Endometrium (tissue), 2 donors: ENCODE data around the gene ARHGEF40.
"Not testable (repeated sequence)": the region's sequence is repeated elsewhere in the genome, so short reads cannot be mapped to it uniquely, and the experiment has no call there.

ENCODE experiments used
- FAIRE-seq: peaks from 2 replicates; lab custom pipeline; 2012; peaks lifted over from hg19 to GRCh38; lab: Jason Lieb, UNC
- donor health status: control.
- donor health status: control.

ARHGEF40 gene

DNA sequence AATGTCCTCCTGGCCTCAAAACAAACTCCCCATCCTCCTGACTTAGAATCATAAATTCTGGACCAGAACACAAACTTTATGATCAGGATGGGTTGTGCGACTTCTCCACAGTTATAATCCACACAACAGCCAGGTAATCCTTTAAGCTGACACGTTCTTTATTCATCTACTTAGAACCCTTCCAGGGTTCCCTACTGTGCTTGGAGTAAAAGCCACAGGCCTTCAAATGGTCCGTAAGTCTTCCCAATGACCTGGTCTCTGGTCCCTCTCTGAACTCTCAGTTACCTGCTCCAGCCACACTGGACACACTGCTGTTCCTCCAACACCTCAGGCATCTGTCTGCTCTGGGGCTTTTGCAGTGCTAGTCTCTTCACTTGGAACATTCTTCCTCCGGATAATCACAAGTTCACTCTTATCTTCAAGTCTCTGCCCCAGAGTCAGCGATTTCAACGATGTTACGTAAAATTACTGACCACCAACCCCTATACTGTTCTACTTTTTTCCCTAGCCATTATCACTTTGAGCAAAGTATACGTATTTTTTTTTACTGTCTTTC is 29.7 kb upstream of the ARHGEF40 start:
- no peak for FAIRE-seq

DNA sequence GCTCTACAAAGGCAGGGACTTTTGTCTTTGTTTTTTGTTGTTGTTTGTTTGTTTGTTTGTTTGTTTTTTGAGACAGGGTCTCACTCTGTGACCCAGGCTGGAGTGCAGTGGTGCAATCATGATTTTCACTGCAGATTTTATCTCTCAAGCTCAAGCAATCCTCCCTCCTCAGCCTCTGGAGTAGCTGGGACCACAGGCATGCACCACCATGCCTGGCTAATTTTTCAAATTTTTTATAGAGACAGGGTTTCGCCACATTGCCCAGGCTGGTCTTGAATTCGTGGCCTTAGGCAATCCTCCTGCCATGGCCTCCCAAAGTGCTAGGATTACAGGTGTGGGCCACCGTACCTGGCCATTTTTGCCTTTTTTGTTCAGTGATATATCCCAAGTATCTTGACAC is 29.2 kb upstream of the ARHGEF40 start:
- FAIRE-seq, result not testable (repeated sequence)

DNA sequence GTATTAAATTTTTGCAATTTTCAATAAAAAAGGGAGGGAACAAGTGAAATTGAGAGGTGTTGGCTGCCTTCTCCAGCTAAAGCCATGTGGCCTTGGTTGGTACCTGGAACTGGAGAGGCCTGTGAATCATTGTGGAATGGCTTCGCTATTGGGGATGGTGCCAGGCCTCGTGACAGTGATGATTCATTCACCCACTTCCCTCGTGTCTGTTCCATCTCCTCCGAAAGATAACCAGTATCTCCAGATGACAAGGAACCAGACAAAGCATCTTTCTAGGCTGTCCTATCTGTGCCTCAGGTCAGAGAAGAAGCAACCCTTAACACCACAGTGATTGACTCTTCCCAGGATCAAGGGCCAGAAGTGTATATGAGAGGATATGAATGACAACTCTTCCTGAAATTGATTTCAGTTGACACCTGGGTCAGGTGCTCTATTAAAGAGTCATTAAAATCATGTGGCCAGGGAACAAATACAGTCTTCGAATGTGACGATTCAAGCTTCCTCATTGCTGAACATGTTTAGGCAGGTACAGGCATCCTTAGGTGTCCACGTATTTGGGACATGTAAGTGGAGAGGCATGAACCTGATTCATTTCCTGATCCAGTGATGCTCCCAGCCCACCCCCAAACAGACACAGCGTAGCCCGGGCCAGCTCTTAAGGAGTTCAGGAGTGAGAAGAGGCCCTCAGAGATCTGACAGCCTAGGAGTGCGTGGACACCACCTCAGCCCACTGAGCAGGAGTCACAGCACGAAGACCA is 28.2 kb upstream of the ARHGEF40 start, which contains the start of gene RNASE7:
Gene RNASE7, plus strand, starts transcription at position 687 of the 758 bp plus-strand sequence. CDS start 631 bp downstream, outside the sequence.
- FAIRE-seq, result no peak

DNA sequence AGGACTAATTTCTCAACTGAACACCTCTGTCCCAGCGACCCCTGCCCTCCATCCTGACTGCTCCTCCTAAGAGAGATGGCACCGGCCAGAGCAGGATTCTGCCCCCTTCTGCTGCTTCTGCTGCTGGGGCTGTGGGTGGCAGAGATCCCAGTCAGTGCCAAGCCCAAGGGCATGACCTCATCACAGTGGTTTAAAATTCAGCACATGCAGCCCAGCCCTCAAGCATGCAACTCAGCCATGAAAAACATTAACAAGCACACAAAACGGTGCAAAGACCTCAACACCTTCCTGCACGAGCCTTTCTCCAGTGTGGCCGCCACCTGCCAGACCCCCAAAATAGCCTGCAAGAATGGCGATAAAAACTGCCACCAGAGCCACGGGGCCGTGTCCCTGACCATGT is 27.2 kb upstream of the ARHGEF40 start:
- no peak for FAIRE-seq

DNA sequence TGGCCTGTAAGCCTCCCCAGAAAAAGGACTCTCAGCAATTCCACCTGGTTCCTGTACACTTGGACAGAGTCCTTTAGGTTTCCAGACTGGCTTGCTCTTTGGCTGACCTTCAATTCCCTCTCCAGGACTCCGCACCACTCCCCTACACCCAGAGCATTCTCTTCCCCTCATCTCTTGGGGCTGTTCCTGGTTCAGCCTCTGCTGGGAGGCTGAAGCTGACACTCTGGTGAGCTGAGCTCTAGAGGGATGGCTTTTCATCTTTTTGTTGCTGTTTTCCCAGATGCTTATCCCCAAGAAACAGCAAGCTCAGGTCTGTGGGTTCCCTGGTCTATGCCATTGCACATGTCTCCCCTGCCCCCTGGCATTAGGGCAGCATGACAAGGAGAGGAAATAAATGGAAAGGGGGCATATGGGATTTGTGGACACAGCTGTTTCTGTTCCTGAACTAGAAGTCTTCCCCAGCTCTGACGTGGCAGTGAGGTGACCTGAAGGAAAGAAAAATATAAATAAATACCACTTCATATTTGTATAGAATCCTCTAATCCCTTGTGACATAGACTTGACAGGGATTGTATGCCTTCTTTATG is 26.6 kb upstream of the ARHGEF40 start:
- FAIRE-seq, result no peak

DNA sequence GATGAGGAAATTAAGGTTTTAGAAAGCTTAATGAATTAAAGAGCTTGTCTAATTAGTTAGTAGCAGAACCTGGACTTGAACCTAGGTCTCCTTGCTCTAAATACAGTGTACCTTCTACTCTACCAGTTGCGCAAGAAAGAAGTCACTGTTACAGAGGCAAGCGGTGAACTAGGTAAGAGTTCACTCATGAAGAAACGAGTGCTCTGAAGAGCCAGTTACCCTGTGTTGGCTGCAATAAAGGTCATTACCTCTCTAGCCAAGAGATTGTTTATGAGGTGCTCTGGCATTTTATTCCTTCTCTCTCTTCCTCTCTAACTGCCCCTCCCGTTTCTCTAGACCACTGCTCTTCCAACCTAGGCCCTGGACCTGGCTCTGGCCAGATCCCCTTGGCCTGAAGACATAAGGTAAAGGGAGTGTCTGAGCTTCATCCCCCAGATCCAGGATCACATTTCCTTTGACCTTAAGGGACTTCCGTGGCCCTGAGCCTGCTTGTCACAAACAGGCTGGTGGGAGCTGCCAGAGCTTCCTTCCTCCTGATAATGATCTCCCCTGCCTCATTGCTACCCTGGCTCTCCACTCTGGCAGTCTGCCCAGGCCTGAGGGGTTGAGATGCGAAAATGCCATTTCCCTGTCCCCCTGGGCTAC is 26.0 kb upstream of the ARHGEF40 start:
- no peak for FAIRE-seq

DNA sequence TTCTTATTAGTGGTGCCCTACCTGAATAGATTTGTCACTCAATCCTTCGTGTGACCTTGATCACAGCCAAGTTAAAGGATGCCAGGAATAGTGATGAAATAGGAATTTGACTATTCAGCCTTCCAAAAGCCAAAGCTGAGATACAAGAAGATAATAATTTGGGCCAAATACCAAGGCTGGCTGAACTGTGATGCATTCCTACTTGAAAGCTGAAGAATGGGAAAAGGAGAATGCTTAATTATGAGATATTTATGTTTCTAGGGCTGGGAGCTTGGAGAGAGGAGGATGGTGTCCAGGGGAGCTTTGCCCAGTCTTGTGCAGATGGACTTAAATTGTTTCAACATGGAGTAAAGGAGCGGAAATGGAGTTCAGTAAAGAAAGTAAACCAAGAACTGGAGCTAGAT is 22.7 kb upstream of the ARHGEF40 start:
- FAIRE-seq, result no peak

DNA sequence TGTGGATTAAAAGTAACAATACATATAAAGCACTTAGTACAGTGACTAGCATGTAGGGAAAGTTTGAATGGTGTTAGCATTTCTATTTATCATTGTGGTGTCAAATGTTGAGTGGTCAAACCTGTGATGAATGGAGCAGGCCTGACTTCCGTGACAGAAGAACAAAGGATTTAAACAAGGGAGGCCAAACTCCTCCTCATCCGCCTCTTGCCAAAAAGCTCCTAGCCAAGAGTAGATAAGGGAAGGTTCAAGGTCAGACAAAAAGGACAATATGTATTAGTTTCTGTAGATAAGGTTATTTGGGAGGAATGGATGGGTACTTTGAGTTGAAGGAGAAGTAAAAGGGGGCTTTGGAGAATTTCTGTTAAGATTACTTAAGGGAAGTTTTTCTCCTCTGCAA is 21.5 kb upstream of the ARHGEF40 start:
- no peak for FAIRE-seq

DNA sequence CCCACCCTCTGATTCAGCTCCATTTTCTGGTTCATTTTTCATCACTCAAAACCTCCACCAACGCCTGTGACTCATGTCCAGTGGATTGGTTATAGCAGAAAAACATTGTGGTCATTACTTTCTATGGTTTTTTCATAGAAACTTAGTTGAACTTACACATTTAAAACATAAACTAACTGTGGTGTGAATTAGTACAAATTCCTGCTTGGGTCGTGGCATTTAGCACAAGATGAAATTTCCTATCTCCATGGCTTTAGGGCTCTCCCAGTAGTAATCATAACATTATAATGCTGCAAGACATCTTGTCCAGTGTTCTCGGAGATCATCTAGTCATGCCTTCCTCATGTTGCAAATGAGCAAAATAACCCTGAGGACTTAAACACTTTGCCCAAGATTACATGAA is 20.8 kb upstream of the ARHGEF40 start:
- no peak for FAIRE-seq

DNA sequence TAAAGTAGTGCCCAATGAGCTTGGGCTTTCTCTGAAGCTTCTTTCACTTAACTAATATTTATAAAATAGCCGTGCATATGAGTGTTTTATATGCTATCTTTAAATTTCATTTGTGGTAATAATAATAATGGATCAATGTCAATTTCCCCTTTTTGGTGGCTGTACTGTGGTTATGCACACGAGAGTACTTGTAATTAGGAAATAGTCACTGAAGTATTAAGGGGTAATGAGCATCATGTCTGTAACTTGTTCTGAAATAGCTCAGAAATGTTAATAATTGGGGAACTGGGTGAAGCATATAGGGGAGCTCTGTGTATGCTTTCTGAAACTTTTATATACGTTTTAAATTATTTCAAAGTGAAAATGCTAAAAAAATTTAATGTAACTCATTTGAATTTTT is 19.5 kb upstream of the ARHGEF40 start:
- FAIRE-seq, result no peak

DNA sequence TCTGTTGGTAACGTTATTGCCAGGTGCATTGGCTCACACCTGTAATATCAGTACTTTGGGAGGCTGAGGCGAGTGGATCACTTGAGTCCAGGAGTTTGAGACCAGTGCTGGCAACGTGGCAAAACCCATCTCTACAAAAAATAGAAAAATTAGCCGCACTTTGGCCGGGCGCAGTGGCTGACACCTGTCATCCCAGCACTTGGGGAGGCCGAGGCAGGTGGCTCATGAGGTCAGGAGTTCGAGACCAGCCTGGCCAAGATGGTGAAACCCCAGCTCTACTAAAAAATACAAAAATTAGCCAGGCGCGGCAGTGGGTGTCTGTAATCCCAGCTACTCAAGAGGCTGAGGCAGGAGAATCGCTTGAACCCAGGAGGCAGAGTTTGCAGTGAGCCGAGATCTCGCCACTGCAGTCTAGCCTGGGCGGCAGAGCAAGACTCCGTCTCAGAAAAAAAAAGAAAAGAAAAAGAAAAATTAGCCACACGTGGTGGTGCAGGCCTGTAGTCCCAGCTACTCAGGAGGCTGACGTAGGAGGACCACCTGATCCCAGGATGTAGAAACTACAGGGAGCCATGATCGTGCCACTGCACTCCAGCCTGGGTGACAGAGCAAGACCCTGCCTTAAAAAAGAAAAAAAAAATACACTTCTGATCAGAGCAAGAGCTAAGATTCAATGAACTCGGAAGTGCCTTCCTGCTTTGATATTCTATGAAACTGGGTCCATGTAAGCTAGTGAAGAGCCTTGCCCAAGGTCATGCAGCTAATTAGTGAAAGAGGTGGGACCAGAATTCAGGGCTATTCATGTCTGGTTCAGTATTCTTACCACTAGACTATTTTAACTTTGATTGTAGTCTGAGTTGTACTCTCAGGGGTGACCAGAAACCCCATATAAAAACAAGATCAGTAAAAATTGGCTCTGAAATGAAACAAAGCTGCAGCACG is 16.7 kb upstream of the ARHGEF40 start:
- FAIRE-seq, result no peak

DNA sequence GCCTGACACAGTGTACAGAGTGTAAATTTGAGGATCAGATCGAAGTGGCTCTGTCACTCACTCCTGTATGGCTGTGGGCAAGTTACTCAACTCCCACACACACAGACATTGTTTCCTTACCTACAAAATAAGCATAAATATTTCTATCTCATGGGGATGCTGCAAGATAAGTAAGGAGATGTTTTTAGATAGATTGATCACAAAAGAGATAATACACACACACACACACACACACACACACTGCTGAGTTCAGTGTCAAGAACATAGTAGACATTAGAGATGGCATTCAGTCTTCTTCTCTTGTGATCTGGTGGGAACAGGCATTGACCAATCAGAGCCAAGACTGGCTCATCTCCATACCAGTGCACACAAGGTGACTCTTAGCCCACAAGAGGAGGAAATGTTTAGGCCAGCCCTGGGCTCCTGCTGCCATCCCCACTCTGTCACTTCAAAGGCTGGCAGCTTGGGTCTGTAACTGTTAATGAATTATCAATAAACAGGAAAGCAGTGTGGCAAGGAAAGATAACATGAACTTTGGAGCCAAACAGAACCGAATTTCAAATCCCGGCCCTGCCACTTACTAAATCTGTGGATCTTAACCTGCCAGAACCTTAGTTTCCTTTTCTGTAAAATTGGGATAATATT is 15.9 kb upstream of the ARHGEF40 start:
- no peak for FAIRE-seq

DNA sequence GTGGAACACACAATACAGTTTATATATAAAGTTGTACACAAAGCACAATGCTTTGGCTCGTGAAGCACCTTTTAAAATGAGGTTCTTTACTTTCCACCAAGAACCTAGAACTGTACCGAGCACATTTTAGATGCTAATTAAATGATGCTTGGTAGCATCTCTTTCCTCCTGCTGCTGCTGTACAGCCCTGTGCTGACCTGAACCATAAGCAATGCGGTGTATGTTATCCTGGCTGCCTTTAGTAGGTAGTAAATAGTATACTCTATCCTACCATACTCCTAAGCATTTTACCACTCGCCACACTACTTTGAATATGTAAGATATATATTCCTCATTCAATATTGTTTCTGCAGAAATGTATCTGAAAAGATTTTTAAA is 15.3 kb upstream of the ARHGEF40 start:
- no peak for FAIRE-seq

DNA sequence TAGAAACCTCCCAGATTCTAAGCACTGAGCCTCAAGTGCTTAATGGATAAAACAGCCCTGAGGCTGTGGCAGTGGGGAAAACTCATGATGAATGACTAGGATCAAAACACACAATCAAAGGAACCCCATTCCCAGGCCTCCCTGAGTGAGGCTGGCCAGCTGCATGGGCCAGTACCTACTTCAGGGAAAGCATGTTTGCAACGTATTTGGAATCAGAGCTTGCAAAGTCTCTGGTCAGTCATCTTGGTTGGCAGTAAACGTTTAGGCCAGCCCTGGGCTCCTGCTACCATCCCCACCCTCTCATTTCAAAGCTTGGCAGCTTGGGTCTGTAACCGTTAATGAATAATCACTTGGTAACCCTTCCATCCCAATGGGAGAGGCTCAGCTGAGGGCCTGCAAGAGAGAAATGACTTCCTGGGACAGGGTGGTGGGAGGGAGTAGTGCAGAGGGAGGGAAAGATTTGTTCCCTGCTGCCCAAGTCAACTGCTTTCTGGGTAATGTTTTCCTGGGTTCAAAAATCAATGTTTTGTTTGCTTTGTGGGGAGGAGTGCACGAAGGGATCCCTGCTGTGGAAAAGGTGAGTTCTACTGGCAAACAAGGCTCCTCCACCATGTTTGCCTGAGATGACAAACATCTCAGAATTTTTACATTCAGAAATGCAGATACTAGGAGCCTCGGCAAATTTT is 14.5 kb upstream of the ARHGEF40 start:
- no peak for FAIRE-seq

DNA sequence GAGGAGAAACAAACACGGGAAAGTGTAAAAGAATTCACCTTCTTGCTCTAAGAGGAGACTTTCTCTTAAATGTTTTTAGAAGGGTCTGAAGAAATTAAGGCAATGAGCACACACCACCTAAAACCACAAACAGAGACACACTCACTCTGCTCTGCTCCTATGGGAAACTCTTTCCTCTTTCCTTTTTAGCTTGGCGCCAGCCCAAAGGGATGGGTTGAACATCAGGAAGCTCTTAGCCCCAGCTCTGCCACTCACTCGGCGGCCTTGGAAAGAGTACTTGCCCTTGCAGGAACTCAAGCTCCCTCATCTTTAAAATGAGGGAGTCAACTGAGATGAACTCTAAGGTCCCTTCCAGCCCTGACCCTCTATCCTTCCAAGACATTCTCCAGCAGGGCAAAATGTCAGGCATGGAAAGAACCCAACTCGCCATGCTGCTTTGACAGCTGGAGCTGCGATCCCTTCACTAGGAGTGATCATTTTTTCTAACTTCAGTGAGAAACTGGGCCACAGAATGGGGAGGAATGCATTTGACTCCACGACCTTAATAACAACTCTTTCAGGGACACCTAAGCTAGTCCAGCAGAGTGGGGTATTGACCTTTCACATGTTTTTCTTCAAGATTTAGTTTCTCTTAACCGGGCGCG is 13.5 kb upstream of the ARHGEF40 start:
- no peak for FAIRE-seq

DNA sequence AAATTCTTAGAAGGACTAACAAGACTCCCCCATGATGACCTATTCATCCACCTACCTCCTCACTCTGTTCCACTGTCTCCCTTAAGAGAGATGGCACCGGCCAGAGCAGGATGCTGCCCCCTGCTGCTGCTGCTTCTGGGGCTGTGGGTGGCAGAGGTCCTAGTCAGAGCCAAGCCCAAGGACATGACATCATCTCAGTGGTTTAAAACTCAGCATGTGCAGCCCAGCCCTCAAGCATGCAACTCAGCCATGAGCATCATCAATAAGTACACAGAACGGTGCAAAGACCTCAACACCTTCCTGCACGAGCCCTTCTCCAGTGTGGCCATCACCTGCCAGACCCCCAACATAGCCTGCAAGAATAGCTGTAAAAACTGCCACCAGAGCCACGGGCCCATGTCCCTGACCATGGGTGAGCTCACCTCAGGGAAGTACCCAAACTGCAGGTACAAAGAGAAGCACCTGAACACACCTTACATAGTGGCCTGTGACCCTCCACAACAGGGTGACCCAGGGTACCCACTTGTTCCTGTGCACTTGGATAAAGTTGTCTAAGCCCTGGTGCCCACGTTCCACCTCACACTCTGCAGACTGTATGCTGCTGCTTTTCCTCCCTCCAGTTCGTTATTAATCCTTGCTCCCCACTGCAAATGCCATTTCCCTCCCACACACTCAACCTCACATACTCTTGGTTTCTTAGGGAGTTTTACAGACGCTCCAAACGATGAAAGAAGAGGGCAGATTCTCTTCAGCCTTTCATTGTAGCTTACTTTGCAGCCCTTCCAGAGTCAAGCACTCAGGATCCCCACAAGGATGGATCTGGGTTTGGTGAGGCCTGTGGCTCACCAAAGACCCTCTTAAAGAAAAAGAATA is 12.1 kb upstream of the ARHGEF40 start, which contains the start of gene RNASE8:
Gene RNASE8, plus strand, starts transcription at position 20 of the 873 bp plus-strand sequence. Its CDS starts 71 bp downstream, at position 91.
- no peak for FAIRE-seq

DNA sequence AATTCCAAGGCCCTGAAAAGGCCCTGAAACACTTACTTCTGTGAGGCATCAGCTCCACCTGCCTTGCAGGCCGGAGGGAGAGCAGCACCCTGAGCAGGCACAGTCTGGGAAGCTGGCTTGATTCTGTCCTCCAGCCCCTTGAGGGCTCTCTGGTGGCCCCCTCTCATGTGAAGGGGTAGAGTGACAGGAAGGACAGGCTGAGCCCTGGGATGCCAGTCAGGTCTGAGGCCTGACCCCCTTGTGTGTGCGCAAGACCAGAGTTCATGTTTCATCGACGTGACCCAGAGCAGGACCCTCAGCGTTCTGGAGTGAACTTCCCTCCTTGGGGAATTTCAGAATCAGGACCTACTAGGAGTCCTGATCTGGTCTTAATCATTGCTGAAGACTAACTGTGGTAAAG is 11.2 kb upstream of the ARHGEF40 start:
- FAIRE-seq, result no peak

DNA sequence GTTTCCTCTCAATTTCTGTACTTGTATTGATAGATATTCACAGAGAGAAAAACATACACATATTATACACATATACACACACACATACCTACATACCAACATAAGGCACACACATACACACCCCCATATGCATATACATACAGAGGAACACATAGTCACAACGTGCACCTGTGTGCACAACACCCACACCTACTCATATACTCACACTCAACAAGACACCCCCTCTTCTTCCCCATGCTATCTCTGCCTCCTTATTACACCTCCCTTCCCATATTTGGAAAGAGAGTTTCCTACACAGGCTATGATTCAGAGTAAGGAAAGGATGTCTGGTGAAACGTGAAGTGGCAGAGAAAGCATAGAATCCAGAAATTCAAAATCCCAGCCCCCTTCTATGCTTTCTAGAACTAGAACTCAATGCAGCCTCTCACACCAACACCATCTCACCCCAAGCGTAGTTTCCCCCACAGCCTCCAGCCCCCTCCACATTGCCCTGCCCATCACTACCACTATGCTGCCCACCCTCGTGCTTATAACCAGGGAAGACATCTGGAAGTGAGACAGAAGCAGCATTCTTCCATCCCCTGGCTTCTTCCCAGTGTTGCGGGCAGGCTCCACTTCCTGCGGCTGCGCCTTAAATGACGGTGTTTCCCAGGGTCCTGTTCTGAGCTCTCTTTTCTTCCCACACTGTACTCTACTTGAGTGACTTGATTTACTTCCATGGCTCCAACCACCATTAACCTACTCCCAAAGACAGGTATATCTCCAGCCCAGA is 10.1 kb upstream of the ARHGEF40 start:
- FAIRE-seq, result no peak
